ENCODE data around the gene SCGB2A2. TPM values are rescaled to one million over a fixed set of nuclear protein-coding genes. Genes with fewer than 3 reads are reported as not detected.
A peak's percentile ranks its signal among the peaks of the same experiment; 100 is the strongest.

Gene SCGB2A2
- total RNA-seq (2021) = not detected in 2 replicates
- Bru-seq, nascent RNA = not detected
- not detected for BruChase-seq, experiment 1, labeled RNA remaining after a 2-hour chase
- not detected for BruChase-seq, experiment 2, labeled RNA remaining after a 6-hour chase
- long read RNA-seq = 0 reads

DNA sequence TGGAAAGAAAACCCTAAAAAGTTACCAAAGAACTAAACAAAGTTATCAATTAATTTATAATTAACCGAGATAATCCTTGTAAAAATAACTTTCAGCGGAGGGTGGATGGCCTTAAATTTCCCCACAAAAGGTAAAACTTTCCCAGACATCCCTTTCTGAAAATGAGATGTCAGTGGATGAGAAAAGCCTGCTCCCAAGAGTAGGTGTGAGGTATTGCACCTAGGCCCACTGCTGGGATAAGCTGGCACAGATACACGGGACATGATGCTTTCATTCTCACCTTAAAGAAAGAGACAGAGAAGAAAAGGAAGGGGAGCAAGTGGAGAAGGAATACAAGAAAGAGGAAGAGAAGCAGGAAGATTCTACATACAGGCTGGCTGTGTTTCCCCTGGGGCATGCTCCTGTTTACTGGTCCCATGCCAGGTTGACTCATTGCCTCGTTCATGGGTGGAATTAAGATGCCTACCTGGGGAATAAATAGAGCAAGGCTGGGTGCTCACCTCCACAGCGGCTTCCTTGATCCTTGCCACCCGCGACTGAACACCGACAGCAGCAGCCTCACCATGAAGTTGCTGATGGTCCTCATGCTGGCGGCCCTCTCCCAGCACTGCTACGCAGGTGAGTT is at the start of gene SCGB2A2:
Gene SCGB2A2 (plus strand): TSS at position 505 of the 625 bp plus-strand sequence. CDS start 59 bp downstream, at position 564.
- no peaks in the 10 kb centered on the region for H4K20me1 ChIP-seq (ENCODE audit: insufficient read depth)
- H3F3A ChIP-seq (ENCODE audit: insufficient read depth, low read depth) = no peaks in the 10 kb centered on the region
- no peaks in the 10 kb centered on the region for H3K4me1 ChIP-seq (replicated peaks; ENCODE audit: insufficient read depth)
- no peak within 1 kb of the TSS for H2AFZ ChIP-seq
- no peaks in the 10 kb centered on the region for H3K79me2 ChIP-seq (ENCODE audit: low read depth)
- ChIA-PET CTCF (no interaction called here), POLR2A (ENCODE audit: unreplicated experiment) (no interaction called here)
- H3K27me3 ChIP-seq (ENCODE audit: insufficient read depth, low read depth) = peaks cover 97% of the 10 kb centered on the region
- no TSS peak for BruUV-seq (replicated peaks)
- H3K4me2 ChIP-seq = no peak within 1 kb of the TSS
- no peaks in the 10 kb centered on the region for H3K36me3 ChIP-seq (ENCODE audit: low read depth)
- no peaks in the 10 kb centered on the region for H3K9me2 ChIP-seq (ENCODE audit: insufficient read depth)
- TF ChIP-seq EZH2 (IDR thresholded peaks at IDR 0.05; ENCODE audit: low read depth) = no peak
- TF ChIP-seq, protein P1, sequence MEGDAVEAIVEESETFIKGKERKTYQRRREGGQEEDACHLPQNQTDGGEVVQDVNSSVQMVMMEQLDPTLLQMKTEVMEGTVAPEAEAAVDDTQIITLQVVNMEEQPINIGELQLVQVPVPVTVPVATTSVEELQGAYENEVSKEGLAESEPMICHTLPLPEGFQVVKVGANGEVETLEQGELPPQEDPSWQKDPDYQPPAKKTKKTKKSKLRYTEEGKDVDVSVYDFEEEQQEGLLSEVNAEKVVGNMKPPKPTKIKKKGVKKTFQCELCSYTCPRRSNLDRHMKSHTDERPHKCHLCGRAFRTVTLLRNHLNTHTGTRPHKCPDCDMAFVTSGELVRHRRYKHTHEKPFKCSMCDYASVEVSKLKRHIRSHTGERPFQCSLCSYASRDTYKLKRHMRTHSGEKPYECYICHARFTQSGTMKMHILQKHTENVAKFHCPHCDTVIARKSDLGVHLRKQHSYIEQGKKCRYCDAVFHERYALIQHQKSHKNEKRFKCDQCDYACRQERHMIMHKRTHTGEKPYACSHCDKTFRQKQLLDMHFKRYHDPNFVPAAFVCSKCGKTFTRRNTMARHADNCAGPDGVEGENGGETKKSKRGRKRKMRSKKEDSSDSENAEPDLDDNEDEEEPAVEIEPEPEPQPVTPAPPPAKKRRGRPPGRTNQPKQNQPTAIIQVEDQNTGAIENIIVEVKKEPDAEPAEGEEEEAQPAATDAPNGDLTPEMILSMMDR (conservative IDR thresholded peaks at IDR 0.05) = peak; percentile 52
- no peak within 1 kb of the TSS for H3K4me3 ChIP-seq
- intact Hi-C loops (cut with micrococcal nuclease; ENCODE audit: unreplicated experiment) = no loop called here
- no peak for DNase-seq
- H3K9me3 ChIP-seq (ENCODE audit: insufficient read depth, low read depth) = no peaks in the 10 kb centered on the region
- no peak within 1 kb of the TSS for H3K27ac ChIP-seq

DNA sequence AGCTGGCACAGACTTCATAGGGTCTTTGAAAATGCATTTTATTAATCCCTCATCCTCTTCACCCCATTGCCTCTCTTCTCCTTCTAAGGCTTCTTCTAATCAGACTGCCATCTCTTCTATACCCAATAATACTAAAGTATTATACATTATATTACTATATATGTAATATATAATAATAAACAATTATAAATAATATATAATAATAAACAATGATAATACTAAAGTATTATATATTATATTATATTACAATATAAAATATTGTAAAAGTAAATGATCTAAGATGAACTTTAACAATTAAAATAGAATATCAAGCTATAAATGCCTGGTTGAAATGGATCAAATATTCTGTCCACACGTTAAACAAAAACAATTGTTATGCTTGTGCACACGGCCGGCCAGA is 48.5 kb upstream of the SCGB2A2 start:
- Histone ChIP-seq H3K4me1 (replicated peaks; ENCODE audit: insufficient read depth) (no peaks in the 10 kb centered on the region), H4K20me1 (ENCODE audit: insufficient read depth) (no peaks in the 10 kb centered on the region), H3K27me3 (ENCODE audit: insufficient read depth, low read depth) (peaks cover 18% of the 10 kb centered on the region), H3K9me3 (ENCODE audit: insufficient read depth, low read depth) (peaks cover 25% of the 10 kb centered on the region; the same call in 1 of the 2 replicates), H3K79me2 (ENCODE audit: low read depth) (no peaks in the 10 kb centered on the region), H3K36me3 (ENCODE audit: low read depth) (no peaks in the 10 kb centered on the region), H3K27ac (no peak overlapping the region), H3K9me2 (ENCODE audit: insufficient read depth) (no peaks in the 10 kb centered on the region), H3K4me3 (no peak overlapping the region), H3K4me2 (no peak overlapping the region), H2AFZ (no peak overlapping the region), H3F3A (ENCODE audit: insufficient read depth, low read depth) (no peaks in the 10 kb centered on the region)
- BruUV-seq (replicated peaks) = no TSS peak
- intact Hi-C loops (cut with micrococcal nuclease; ENCODE audit: unreplicated experiment) = no loop called here
- no peak for DNase-seq
- POLR2A ChIA-PET (ENCODE audit: unreplicated experiment) = no interaction called here
- TF ChIP-seq, protein P1 (conservative IDR thresholded peaks at IDR 0.05) = no peak
- no peak for TF ChIP-seq EZH2 (IDR thresholded peaks at IDR 0.05; ENCODE audit: low read depth)
- CTCF ChIA-PET = no interaction called here

DNA sequence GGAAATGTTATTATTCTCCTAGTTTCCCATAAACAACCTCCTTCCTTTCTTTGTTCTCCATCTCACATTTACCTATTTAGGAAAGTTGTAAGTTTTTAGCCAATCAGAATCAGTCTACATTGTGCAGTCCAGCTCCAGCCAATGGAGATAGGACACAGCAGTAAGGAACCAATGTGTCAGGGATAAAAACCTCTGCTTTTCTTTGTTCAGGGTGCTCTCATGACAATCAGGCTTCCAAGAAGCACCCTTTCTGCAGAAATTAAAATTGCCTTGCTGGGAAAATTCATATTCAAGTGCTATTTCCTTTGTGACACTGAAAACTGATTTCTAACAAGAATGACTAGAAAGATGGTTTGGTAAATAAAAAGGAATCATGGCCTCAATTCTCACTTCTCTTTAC is 46.9 kb upstream of the SCGB2A2 start:
- H3K27ac ChIP-seq = no peak overlapping the region
- no peaks in the 10 kb centered on the region for H3K9me2 ChIP-seq (ENCODE audit: insufficient read depth)
- H3K4me2 ChIP-seq = no peak overlapping the region
- no peak overlapping the region for H3K4me3 ChIP-seq
- H4K20me1 ChIP-seq (ENCODE audit: insufficient read depth) = no peaks in the 10 kb centered on the region
- DNase-seq = no peak
- no peak overlapping the region for H2AFZ ChIP-seq
- H3K4me1 ChIP-seq (replicated peaks; ENCODE audit: insufficient read depth) = no peaks in the 10 kb centered on the region
- H3K79me2 ChIP-seq (ENCODE audit: low read depth) = no peaks in the 10 kb centered on the region
- BruUV-seq (replicated peaks) = no TSS peak
- ChIA-PET POLR2A (ENCODE audit: unreplicated experiment) (no interaction called here), CTCF (interaction anchor here (0.6 kb wide), 1 partner anchor 214 kb away, joined by 7 read pairs; no protein-coding TSS in a partner anchor)
- H3F3A ChIP-seq (ENCODE audit: insufficient read depth, low read depth) = no peaks in the 10 kb centered on the region
- peaks cover 9% of the 10 kb centered on the region for H3K27me3 ChIP-seq (ENCODE audit: insufficient read depth, low read depth)
- peaks cover 25% of the 10 kb centered on the region; the same call in 1 of the 2 replicates for H3K9me3 ChIP-seq (ENCODE audit: insufficient read depth, low read depth)
- TF ChIP-seq EZH2 (IDR thresholded peaks at IDR 0.05; ENCODE audit: low read depth) = no peak
- TF ChIP-seq, protein P1 (conservative IDR thresholded peaks at IDR 0.05) = no peak
- H3K36me3 ChIP-seq (ENCODE audit: low read depth) = no peaks in the 10 kb centered on the region
- intact Hi-C loops (cut with micrococcal nuclease; ENCODE audit: unreplicated experiment) = no loop called here

Measured in PC-9 (cell line).